ENCODE data around the gene CACNB4.

DNA sequence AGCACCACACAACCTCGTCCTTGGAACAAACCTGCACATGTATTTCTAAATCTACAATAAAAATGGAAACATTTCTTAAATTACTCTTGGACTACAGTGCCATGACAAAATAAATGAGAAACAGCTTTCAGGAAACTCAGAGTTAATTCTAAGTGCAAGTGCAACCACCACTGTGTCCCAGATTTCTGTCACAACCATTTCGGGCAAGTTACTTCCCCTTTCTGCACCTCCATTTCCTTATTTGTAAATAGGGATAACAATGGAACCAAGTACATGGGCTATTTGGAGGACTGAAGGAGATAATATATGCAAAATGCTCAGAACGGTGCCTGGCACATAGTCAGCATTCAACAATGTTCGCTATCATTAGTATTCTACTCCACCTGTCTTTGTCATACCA, 93.2 kb downstream of the CACNB4 start:
- TF ChIP-seq EZH2 (IDR thresholded peaks at IDR 0.05; ENCODE audit: borderline replicate concordance, low read depth, low read length, poor library complexity, severe bottlenecking) = no peak
- TF ChIP-seq, protein P1, sequence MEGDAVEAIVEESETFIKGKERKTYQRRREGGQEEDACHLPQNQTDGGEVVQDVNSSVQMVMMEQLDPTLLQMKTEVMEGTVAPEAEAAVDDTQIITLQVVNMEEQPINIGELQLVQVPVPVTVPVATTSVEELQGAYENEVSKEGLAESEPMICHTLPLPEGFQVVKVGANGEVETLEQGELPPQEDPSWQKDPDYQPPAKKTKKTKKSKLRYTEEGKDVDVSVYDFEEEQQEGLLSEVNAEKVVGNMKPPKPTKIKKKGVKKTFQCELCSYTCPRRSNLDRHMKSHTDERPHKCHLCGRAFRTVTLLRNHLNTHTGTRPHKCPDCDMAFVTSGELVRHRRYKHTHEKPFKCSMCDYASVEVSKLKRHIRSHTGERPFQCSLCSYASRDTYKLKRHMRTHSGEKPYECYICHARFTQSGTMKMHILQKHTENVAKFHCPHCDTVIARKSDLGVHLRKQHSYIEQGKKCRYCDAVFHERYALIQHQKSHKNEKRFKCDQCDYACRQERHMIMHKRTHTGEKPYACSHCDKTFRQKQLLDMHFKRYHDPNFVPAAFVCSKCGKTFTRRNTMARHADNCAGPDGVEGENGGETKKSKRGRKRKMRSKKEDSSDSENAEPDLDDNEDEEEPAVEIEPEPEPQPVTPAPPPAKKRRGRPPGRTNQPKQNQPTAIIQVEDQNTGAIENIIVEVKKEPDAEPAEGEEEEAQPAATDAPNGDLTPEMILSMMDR (conservative IDR thresholded peaks at IDR 0.05; ENCODE audit: low read depth, low read length) = no peak

All from A673 (cell line).